Stimulated activated CD8-positive, alpha-beta memory T cell treated with anti-CD3 and anti-CD28 coated beads, Interleukin-4, amount 100 ng/mL, for 48 hours (primary cell): ENCODE results near the gene SIX4.

ENCODE experiments used
- DNase-seq: peaks from one replicate; pipeline ENCODE4 v3.0.0-alpha.2; 2020

Gene SIX4

DNA sequence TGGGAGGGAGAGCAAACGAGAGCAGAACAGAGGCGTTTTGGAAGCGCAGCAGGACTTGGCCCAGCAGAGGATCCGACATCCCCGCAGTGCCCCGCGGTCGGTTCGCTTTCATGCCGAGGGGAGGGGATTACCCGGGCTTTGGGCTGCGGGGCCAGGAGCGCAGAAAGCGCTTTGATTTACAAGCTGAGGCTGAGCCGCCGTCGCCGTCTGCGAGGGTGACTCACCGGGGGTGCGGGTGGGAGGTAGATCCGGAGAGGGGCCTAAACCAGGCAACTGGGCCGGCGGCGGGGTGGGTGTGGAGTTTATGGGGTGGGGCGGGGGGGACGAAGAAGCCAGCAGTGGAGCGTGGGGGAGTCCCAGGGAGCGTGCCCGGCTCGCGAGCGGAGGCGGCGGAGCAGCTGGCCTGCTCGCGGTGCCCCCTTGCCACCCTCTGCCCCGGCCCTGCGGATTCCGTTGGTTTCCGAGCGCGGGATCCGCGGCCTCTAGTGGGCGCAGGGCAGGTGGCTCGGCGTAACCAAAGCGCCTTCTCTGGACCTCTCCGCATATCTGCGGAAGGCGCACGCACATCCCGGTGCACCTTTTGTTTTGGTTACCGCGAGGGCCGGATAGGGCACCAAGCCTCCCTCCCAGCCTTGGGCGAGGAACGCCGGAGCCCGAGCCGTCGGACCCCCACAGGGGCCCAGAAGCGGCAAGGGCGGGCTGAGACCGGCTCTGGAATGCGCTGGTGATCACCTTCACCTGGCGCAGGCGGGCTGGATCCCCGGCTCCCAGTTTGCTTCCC, 2.6 kb downstream of the SIX4 start:
- peak; percentile 73 for DNase-seq

DNA sequence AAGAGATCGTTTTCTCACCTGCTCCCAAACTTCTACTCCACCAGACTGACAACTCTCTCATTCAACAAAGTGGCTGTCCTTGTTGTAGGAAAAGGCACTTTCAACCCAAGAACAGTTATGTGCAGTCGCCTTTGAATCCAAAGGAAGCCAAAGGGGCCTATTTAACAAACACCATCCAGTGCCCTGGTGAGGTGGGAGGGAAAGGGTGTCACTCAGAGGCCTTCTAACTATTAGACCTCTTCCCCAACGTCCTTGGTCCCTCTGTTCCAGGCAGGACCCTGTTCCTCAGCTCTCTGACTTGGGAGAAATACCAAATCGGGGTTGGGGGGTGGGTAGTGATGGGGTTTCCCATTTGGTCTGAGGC, 3.2 kb downstream of the SIX4 start:
- no peak for DNase-seq

GRCh38 chr14:60720391-60720790, 3.8 kb downstream of the SIX4 start:
- no peak for DNase-seq

GRCh38 chr14:60713513-60713912, 10.6 kb downstream of the SIX4 start:
- DNase-seq = no peak

- DNase-seq = no peak
These were observed 13.7 kb downstream of the SIX4 start for GRCh38 chr14:60710494-60710893.

DNA sequence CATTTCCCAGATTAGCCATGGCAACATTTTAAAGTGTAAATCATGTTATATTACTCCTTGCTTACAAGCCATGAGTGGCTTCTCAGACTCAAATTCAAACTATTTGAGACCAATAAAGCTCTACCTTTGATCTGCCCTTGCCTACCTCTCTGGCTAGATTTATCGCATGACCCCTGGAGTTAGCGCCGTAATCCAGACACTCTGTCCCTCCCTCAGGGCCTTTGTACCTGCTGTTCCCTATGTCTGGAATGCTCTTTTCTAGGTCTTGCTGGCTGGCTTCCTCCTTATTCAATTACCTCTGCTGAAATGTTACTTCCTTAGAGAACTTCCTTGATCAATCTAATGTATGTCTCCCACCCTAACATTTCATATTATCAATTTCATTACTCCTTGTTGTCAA, 16.3 kb downstream of the SIX4 start:
- no peak for DNase-seq

DNA sequence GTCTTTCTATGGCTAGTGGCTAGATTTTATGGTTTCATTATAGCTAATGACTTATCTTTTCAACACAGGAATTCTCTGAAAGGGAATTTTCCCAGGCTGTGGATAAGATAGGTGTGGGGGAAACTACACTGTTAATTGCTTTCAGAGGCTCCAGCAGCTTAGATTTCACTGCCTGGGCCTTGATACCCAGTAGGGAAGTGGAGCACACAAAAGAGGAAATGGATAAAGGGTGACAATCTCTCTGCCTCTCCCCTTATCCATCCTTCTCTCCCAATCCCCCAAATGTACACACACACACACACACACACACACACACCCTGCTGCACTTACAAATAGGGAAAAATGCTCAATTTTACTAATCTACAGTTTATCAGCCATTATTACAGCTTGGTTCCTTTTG, 19.1 kb downstream of the SIX4 start:
- DNase-seq = no peak

- no peak for DNase-seq
These were observed 23.6 kb downstream of the SIX4 start for GRCh38 chr14:60700598-60700997.

DNA sequence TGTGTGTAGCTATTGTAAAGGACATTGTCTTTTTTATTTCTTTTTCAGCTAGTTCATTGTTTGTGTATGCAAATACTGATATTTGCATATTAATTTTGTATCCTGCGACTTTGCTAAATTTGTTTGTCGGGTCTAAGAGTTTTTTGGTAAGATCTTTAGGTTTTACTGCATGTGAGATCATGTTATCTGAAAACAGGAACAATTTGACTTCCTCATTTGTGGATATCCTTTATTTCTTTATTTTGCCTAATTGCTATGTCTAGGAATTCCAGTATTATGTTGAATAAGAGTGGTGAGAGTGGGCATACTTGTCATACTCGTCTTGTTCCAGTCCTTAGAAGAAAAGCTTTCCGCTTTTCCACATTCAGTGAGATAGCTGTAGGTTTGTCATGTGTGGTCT, 28.8 kb downstream of the SIX4 start:
- DNase-seq = no peak

DNA sequence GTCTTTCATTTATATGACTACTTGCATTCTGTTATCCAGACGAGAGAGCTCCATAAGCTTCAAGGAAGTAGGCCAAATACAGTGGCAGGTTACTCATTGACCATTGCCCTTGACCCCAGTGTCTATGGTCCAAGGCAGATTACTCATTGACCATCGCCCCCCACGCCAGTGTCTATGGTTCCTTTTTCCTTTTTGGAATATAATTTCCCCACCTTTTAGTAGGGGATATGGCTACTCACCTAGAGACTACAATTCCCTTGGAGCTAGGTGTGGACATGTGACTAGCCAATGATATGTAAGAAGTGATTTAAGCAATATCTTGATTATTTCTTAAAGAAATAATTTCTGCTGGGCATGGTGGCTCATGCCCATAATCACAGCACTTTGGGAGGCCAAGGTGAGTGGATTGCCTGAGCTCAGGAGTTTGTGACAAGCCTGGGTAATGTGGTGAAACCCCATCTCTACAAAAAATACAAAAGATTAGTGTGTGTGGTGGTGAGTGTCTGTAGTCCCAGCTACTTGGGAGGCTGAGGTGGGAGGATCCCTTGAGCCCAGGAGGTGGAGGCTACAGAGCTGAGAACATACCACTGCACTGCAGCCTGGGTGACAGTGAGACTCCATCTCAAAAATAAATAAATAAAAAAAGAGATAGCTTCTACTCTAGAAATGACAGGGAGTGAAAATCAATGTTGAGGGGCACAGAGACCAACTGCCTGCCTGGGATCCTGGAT, 32.6 kb downstream of the SIX4 start:
- no peak for DNase-seq

- DNase-seq = no peak
These were observed 37.3 kb downstream of the SIX4 start for GRCh38 chr14:60686865-60687264.

DNA sequence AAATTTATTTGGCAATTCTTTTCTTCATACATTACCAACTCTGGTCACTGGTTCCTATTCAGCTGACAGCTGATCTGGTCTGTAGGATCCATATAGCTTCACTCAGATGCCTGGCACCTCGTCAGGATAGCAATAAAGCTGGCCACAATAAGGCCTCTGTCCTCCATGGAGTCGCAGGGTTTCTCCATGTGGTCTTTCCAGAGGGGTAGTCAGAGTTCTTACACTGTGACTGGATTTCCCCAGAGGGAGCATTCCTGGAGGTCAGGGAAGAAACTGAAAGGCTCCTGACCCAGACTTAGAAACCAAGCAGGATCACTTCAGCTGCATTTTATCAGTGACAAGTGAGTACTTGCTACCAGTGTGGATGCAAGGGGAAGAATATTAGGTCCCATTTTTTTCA, 39.9 kb downstream of the SIX4 start:
- DNase-seq = no peak

GRCh38 chr14:60681271-60681670, 42.9 kb downstream of the SIX4 start:
- DNase-seq = no peak

DNA sequence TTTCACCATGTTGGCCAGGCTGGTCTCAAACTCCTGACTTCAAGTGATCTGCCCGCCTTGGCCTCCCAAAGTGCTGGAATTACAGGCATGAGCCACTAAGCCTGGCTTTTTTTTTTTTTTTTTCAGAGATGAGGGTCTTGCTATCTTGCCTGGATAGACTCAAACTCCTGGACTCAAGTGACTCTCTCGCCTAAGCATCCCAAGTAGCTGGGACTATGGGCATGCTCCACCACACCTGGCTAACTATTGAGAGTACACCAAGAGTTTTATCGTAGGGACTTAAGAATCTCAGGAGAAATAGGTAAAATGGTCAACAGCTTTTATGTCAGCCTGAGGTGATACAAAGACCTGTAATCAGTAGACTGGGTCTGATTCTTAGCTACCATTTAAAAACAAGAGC, 43.6 kb downstream of the SIX4 start:
- no peak for DNase-seq

DNA sequence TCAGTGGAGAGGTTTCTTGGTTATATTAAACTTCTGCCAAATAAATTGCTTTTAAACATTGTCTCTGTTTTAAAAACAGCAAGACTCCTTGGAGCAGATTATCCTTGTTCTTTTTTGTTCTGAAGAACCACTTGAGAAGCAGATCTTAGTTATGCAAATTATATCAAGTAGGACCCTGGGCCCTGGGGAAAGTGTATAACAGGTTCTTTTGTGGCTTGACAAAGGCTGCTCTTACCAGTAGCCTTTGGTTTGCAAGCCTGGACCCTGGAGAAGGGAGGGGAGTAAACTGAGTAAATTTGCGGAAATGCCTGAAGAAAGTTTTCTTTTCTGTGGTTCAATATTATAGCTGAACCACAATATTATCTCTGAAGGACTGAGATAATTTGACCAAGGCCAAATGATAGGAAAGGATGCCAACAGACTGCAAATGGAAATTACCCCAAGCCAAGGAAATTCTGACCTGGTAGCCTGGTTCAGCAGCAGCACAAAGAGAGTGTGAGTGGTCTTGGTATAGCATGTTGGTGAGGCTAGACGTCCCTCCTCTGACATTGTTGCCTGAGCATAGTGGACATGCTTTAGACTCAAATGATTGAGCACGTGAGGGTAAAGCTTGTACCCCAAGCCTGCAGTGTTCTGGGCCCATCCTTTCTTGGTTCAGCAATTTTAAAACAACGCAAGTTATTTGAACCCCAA, 44.4 kb downstream of the SIX4 start:
- DNase-seq = no peak

GRCh38 chr14:60677701-60678100, 46.5 kb downstream of the SIX4 start:
- no peak for DNase-seq

DNA sequence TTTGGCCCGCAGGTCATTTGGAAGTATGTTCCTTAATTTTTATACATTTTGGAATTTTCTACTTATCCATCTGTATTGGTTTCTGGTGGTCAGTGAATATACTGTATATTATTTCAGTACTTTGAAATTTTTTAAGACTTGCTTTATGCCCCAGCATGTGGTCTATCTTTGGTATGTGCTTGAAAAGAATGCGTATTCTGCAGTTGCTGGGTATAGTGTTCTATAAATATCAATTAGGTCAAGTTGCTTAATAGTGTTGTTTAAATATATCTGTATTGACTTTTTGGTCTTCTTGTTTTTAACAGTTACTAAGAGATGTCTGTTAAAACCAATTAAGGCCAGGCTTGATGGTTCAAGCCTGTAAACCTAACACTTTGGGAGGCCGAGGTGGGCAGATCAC, 53.2 kb downstream of the SIX4 start:
- DNase-seq = no peak

DNA sequence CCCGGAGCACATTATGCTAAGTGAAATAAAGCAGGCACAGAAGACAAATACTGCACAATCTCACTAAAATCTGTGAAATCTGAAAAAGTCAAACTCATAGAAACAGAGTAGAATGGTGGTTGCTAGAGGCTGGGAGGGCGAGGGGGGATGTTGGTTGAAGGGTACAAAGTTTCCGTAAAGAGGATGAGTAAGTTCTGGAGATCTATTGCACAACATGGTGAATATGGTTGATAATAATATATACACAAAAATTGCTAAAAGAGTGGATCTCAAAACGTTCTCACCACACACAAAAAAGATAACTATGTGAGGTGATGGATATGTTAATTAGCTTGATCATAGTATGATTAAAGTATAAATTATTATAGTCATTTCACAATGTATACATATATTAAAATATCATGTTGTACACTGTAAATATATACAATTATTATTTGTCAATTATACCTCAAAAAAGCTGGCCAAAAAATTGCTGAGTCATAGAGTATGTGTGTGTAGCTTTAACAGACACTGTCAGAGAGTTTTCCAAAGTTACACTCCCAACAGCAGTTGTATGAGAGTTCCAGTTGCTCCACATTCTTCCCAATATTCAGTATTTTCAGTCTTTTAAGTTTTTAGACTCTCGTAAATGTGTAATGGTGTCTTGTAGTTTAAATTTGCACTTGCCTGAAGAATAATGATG, 55.6 kb downstream of the SIX4 start:
- no peak for DNase-seq

DNA sequence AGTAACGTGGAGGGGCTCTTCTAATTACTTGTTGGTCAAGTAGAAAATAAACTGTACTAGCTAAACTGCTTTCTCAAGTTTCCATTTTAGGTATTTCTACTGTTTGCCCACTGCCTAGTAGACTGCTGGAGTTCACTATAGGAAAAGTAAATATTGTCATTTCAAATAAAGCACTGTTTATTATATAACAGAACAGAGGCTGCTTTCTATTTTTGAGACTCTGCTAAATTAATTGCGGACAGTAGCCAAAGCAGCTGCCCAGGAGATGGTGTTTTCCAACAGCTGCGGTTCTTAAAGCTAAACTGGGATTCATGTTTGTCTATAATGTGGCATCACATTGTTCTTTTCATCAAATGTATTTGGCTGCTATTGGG, 59.0 kb downstream of the SIX4 start:
- DNase-seq = no peak

GRCh38 chr14:60662982-60663381, 61.2 kb downstream of the SIX4 start:
- DNase-seq = no peak

- no peak for DNase-seq
These were observed 62.4 kb downstream of the SIX4 start for GRCh38 chr14:60661721-60662120.
